Pancreas (tissue), 10 donors: ENCODE measurements around the gene RANBP3. TPM values are rescaled to one million over a fixed set of nuclear protein-coding genes. Genes with fewer than 3 reads are reported as not detected.

Experiments used
- ATAC-seq, 4 donors: fragments of 200-7000 bp; cut with Tn5 transposase; one replicate each; pipeline versions ENCODE4 v1.8.0 to v1.9.1; 2020; ENCODE audit warnings: mild to moderate bottlenecking in 4 of 4, moderate library complexity in 4 of 4
- DNase-seq, 6 donors: peaks; one replicate each; pipeline ENCODE4 v3.0.0-alpha.2; 2020
- FAIRE-seq: peaks from 2 replicates; lab custom pipeline; 2012; peaks lifted over from hg19 to GRCh38; lab: Jason Lieb, UNC
- H3K27ac ChIP-seq, 4 donors: fragments of 200-600 bp; sonication (generic); 1 replicate in 3 of 4; 2 replicates in 1 of 4; pipeline versions ENCODE4 v1.5.0 to v1.8.0; 2020
- H3K27me3 ChIP-seq, 4 donors: fragments of 200-600 bp; one replicate each; pipeline ENCODE4 v1.8.0; 2021
- H3K36me3 ChIP-seq, 3 donors: fragments of 200-600 bp; sonication (generic) in 1 of 3; one replicate each; pipeline versions ENCODE4 v1.5.0 to v1.8.0; 2020 to 2021
- H3K4me1 ChIP-seq, 3 donors: fragments of 200-600 bp; one replicate each; pipeline ENCODE4 v1.8.0; 2021
- H3K4me3 ChIP-seq, 4 donors: fragments of 200-600 bp; sonication (generic) in 2 of 4; one replicate each; pipeline versions ENCODE4 v1.5.0 to v1.8.0; 2020 to 2021
- H3K9me3 ChIP-seq, 4 donors: fragments of 200-600 bp; one replicate each; pipeline ENCODE4 v1.8.0; 2021
- WGBS, 2 donors: extraction: QIAGEN DNeasy Blood & Tissue Kit; methylation state at CpG; one replicate each; pipeline ENCODE4 v1.1.7; 2013; 5-methylcytosine and 5-hydroxymethylcytosine counted together
- intact Hi-C, 3 donors: fragments of 100-400 bp; cut with DNase I; formaldehyde crosslinking; loops; one replicate each; pipeline versions ENCODE4 v1.11.1 to v1.14.2; 2022
- polyA plus RNA-seq, 2 donors: library from polyadenylated mRNA; stranded (reverse); fragments of 200-250 nt; gene quantifications; one replicate each; pipeline ENCODE4 v1.2.3, GENCODE V29; 2013
- total RNA-seq, 6 donors: library from RNA; stranded (reverse); fragmentation: NEBNext Ultra II Directional in 4 of 6; extraction: Animal tissue kit (Norgen Biotek cat#: 25700) in 4 of 6; gene quantifications; one replicate each; pipeline versions ENCODE4 v1.2.1 to v1.2.4, GENCODE V29; 2021 to 2023
- TF ChIP-seq, protein P1 (sequence below), 4 donors: fragments of 200-600 bp; sonication (generic) in 3 of 4; IDR thresholded peaks; one replicate each; pipeline versions ENCODE4 v1.5.0 to v1.8.0; 2021; ENCODE audit warnings: antibody characterized with exemption in 4 of 4
- donor health status: healthy with polysubstance abuse.
- donor health status: DM: no; HTN: no; CAD: no; lungs with moderate emphysema.
- donor health status: DM: no; HTN: no; CAD: no.
- donor health status: control.
- donor health status: control.
- donor health status: Bipolar disorder and iron deficiency.
- donor health status: DM: yes; HTN: yes; CAD: no.
- donor health status: DM: no; HTN: no; CAD: no.
- donor health status: DM: no; HTN: no; CAD: no.
- donor health status: DM: yes; HTN: yes; CAD: no.

The RANBP3 gene
- total and polyA plus RNA-seq, 8 donors = 27.6 to 42.2 (median 34.7) TPM

DNA sequence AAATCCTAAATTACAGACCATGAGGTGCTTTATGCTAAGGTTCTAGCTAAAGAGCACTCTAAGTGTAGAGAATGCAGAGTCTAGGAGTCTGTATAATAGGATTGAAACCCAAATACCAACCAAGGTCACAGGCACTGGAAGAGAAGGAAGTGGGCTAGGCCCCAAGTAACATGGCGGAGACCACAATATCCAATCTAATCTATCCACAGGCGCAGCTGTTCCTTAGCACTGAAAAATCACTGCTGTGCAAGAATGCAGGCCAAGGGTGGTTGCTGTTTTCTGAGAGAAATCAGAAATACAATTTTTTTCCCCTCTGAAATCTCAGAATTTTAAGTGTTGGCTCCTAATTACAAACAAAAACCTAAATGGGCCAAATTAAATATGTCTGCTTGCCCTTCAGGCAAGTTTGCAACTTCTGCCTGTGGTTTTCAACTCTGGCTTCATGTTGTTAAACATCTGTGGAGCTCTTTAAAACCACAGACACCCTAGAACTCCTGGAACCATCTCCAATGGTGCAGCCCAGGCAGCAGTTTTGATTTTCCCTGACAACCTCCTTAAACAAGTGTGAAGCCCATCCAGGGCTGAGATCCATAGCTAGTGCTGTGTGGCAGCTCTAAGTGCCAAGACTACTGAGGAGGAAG lies 6.1 kb downstream of the RANBP3 start:
- peaks cover 54 to 62% (median 57%) of the 10 kb centered on the region in 3 donors for H3K4me1 ChIP-seq
- H3K27me3 ChIP-seq = no peaks in the 10 kb centered on the region
- no peaks in the 10 kb centered on the region for H3K9me3 ChIP-seq
- intact Hi-C loops = no loop called here
- WGBS, 2 donors = 42 to 44% methylated on average over 2 of the region's 2 CpGs
- ATAC-seq (no peak), DNase-seq (no peak), FAIRE-seq (no peak)
- H3K4me3 ChIP-seq = no peak overlapping the region
- H3K36me3 ChIP-seq = no peaks in the 10 kb centered on the region
- no peak overlapping the region for H3K27ac ChIP-seq
- TF ChIP-seq, protein P1, sequence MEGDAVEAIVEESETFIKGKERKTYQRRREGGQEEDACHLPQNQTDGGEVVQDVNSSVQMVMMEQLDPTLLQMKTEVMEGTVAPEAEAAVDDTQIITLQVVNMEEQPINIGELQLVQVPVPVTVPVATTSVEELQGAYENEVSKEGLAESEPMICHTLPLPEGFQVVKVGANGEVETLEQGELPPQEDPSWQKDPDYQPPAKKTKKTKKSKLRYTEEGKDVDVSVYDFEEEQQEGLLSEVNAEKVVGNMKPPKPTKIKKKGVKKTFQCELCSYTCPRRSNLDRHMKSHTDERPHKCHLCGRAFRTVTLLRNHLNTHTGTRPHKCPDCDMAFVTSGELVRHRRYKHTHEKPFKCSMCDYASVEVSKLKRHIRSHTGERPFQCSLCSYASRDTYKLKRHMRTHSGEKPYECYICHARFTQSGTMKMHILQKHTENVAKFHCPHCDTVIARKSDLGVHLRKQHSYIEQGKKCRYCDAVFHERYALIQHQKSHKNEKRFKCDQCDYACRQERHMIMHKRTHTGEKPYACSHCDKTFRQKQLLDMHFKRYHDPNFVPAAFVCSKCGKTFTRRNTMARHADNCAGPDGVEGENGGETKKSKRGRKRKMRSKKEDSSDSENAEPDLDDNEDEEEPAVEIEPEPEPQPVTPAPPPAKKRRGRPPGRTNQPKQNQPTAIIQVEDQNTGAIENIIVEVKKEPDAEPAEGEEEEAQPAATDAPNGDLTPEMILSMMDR (IDR thresholded peaks at IDR 0.05) = no peak

DNA sequence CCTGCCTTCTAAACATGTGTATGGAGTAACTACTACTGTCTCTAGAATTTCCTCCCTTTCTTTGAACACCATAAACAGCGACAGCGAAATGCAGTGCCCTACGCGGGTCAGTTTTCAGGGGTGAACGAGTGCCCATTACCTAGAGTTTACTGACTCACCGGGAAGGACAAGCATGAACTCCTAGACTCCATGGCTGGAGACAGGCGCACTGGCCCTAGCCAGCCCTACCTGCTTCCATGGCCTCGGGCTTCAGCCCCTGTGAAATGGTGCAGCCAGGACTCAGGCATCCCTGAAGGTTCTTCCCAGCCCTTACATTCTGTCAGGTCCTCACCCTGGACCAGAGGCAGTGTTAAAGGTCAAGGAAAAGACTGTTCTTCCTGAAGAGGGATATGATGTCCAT lies 8.5 kb downstream of the RANBP3 start:
- Histone ChIP-seq H3K4me1 (peaks cover 48 to 56% (median 56%) of the 10 kb centered on the region in 3 donors), H3K27me3 (no peaks in the 10 kb centered on the region), H3K9me3 (no peaks in the 10 kb centered on the region), H3K4me3 (no peak overlapping the region), H3K36me3 (no peaks in the 10 kb centered on the region), H3K27ac (peak overlapping the region in 3 of 4 donors; percentile 63 to 96 (median 92))
- ATAC-seq (no peak), FAIRE-seq (no peak), DNase-seq (no peak)
- intact Hi-C loops = no loop called here
- 85 to 87% methylated on average over 8 of the region's 8 CpGs for WGBS, 2 donors
- TF ChIP-seq, protein P1 (IDR thresholded peaks at IDR 0.05) = no peak

DNA sequence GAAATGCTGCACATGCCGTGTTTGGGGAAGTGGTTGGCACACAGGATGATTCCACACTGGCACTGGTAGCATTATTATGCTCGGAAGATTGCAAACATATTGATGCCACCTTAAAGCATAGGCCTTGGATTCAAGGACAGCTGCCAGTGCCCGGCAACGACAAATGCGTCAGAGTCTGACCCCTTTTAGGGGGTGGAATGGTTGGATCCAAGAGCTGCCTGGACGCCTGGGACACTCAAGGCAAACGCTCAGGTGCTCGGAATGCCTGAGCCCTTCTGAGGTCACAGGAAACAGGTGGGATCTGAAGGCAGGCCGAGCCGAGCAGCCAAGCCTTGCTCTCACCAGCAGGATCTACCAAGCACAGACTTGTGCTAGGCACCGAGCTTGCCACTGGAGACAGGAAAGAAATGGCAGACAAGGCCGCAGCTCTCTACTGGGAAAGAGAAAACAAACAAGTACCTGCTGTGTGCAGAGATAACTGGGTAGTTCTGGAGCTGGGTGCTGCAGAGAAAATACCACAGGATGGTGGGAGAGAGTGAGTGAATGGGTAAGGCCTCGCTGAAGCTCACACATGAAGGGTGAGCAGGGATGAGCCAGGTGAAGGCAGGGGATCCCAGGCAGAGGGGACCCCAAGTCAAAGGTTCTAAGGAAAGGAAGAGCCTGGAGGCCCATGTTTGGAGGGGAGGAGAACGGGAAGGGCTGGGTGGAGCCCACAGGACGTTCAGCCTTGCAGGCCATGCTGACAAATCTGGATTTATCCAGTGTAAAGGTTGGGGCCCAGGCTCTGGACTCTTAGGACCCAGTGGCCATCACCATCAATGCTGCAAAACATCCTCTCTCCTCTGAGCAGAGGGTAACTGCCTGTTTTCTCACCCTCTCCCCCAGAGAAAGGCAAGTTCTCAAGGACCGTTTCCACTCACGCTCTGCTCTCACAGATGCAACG lies 9.2 kb downstream of the RANBP3 start:
- FAIRE-seq (no peak), DNase-seq (peak; percentile 58 to 85 (median 72)), ATAC-seq (peak; percentile 68 to 81 (median 70))
- H3K4me3 ChIP-seq = peak overlapping the region in 1 of 4 donors; percentile 3
- H3K27ac ChIP-seq = peak overlapping the region; percentile 63 to 96 (median 82)
- no peaks in the 10 kb centered on the region for H3K9me3 ChIP-seq
- H3K36me3 ChIP-seq = no peaks in the 10 kb centered on the region
- peaks cover 48 to 56% (median 56%) of the 10 kb centered on the region in 3 donors for H3K4me1 ChIP-seq
- intact Hi-C loops = no loop called here
- H3K27me3 ChIP-seq = no peaks in the 10 kb centered on the region
- TF ChIP-seq, protein P1 (IDR thresholded peaks at IDR 0.05) = no peak
- WGBS, 2 donors = 21 to 28% methylated on average over 18 of the region's 18 CpGs

DNA sequence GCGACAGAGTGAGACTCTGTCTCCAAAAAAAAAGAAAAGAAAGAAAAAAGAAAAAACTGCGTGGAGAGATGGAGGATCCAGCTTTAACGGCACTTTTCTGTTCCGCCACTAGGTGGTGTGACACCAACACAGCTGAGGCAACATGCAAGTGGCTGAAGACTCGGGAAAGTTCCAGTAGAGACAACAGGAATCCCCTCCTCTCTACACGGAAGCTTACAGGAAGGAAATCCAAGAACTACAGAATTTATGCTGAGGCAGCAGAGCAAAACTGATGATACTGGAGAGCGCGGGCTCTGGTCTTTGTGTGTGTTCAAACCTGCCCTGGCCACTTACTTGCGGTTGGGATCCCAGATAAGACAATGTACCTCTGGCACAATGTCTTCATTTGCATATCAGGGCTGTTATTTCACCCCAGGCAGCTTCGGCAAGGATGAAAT lies 9.9 kb downstream of the RANBP3 start:
- DNase-seq = peak in 3 of 6 donors; percentile 55 to 83 (median 70)
- no peaks in the 10 kb centered on the region for H3K9me3 ChIP-seq
- H3K27me3 ChIP-seq = no peaks in the 10 kb centered on the region
- WGBS, 2 donors = 2 to 4% methylated on average over 10 of the region's 10 CpGs
- intact Hi-C loops = no loop called here
- H3K4me3 ChIP-seq = peak overlapping the region in 1 of 4 donors; percentile 3
- ATAC-seq = peak; percentile 59 to 87 (median 78)
- H3K27ac ChIP-seq = peak overlapping the region; percentile 63 to 96 (median 82)
- TF ChIP-seq, protein P1 (IDR thresholded peaks at IDR 0.05) = peak; percentile 72 to 90 (median 86)
- peaks cover 52 to 60% (median 57%) of the 10 kb centered on the region in 3 donors for H3K4me1 ChIP-seq
- FAIRE-seq = peak; percentile 78
- no peaks in the 10 kb centered on the region for H3K36me3 ChIP-seq
